Astrocyte of the cerebellum (primary cell): Measurements from ENCODE around the gene GALNTL6.
A peak's percentile ranks its signal among the peaks of the same experiment; 100 is the strongest.

ENCODE experiments used
- DNase-seq: peaks from one replicate; pipeline ENCODE4 v3.0.0-alpha.2; 2011; ENCODE audit warnings: low read depth
- H3K4me3 ChIP-seq: 2 replicates; pipeline ENCODE4 v1.5.1; 2011; ENCODE audit warnings: mild to moderate bottlenecking, low read depth, low read length, moderate library complexity
- in situ Hi-C: cut with HindIII; loops from 2 replicates; pipeline ENCODE4 v1.10.0; 2017; ENCODE audit warnings: low sequenced_read_pairs
- TF ChIP-seq, protein P1 (sequence below): IDR thresholded peaks from 2 replicates; pipeline ENCODE4 v1.5.1; 2012; ENCODE audit warnings: low read length, low read depth, moderate library complexity, mild to moderate bottlenecking; ENCODE audit errors: missing control alignments

GALNTL6 gene

DNA sequence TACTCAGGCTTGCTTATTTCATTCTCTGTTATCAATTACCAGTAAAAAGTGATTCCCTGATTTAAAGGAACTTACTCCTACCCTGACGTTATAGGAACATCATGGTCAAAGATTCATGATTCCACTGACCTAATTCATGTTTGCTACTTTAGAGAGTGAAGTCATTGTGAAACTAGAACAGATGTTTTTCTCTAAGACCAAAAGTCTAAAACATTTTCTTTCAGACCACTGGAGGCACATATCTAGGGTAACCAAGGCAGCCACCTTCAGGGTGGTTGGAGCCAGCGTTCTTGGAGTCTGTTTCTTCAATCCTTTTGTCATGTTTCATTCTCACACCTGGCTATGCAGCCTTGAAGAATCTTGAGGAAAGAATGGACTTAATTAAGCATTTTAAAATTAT lies 77.8 kb downstream of the GALNTL6 start:
- TF ChIP-seq, protein P1, sequence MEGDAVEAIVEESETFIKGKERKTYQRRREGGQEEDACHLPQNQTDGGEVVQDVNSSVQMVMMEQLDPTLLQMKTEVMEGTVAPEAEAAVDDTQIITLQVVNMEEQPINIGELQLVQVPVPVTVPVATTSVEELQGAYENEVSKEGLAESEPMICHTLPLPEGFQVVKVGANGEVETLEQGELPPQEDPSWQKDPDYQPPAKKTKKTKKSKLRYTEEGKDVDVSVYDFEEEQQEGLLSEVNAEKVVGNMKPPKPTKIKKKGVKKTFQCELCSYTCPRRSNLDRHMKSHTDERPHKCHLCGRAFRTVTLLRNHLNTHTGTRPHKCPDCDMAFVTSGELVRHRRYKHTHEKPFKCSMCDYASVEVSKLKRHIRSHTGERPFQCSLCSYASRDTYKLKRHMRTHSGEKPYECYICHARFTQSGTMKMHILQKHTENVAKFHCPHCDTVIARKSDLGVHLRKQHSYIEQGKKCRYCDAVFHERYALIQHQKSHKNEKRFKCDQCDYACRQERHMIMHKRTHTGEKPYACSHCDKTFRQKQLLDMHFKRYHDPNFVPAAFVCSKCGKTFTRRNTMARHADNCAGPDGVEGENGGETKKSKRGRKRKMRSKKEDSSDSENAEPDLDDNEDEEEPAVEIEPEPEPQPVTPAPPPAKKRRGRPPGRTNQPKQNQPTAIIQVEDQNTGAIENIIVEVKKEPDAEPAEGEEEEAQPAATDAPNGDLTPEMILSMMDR = no peak

DNA sequence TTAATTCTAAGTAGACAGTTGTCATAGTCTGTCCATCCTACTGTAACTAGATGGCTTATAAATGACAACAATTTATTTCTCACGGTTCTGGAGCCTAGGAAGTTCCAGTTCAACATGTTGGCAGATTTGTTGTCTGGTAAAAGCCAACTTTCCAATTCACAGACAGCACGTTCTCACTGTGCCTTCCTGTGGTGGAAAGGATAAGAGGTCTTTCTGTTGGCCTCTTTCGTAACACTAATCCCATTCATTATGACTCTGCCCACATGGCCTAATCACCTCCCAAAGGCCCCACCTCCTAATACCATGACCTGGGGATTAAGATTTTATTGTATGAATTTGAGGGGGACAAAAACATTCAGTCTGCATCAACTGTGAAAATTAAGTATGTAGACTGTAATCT lies 83.2 kb downstream of the GALNTL6 start:
- no peak for DNase-seq
- in situ Hi-C loops = no loop called here
- no peak overlapping the region for H3K4me3 ChIP-seq
- TF ChIP-seq, protein P1 = no peak

More for the DNA sequence above, 77.8 kb downstream of the GALNTL6 start:
- no peak for DNase-seq
- no peak overlapping the region for H3K4me3 ChIP-seq
- in situ Hi-C loops = no loop called here

DNA sequence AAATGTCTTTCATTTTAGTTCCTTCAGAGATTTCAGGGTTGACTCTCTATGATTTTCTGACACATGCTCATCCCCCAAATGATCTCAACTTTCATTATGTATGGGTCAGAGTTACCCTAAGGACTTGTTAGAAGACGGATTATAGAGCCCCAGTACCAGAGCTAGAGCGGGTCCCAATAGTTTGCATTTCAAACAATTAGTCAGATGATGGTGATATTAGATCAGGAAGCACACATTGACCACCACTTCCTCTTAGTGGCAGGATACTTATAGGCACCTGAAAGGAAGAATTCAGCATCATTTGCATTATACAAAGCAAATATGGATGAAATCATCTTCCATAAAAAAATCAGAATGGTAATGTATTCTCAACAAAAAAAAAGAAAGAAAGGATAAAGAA lies 106.1 kb downstream of the GALNTL6 start:
- TF ChIP-seq, protein P1 = no peak
- H3K4me3 ChIP-seq = no peak overlapping the region
- in situ Hi-C loops = no loop called here
- DNase-seq = no peak

DNA sequence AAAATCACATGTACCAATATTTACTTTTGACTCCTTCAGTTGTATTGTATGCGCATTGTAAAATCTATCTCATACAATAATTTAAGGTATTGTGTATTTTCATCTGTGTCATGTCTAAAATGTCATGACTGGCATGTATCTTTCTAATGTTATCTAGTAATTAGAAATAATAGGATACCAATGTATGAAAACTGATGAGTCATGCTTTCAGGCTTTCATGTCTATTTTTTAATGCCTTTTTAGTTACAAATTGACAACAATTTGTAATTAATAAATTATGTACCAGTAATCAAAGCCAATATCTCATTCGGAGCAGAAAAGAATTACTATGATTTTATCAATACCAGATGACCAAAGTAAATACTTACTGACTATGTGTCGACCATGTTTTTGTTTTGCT lies 107.7 kb downstream of the GALNTL6 start:
- DNase-seq = no peak
- no peak overlapping the region for H3K4me3 ChIP-seq
- TF ChIP-seq, protein P1 = no peak
- in situ Hi-C loops = no loop called here

DNA sequence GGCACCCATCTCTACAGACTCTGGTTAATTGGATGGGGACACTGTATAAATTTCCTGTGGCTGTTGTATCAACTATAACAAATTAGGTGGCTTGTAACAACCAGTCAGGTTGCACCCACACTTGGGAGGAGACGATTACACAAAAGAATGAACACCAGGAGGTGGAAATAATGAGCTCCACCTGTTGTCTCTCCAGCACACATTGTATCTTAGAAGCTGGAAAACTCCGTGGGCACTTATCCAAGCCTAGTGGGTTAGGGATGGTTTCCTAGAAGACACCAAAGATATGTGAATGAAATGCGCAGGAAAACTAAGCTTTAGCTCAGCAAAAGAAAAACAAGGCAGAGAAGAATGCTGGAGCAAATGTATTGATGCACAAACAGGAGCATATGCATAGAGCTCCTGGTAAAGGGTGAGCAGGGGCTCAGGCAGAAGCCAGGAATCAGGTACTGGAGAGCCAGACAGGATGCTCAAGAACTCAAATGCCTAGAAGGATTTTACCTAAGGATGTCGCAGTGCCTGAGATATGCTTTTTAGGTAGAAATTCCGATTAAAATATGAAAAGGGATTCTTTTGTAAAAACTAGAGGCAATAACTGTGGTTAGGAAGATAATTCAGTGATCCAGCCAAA lies 111.7 kb downstream of the GALNTL6 start:
- in situ Hi-C loops = no loop called here
- peak; percentile 52 for DNase-seq
- TF ChIP-seq, protein P1 = no peak
- H3K4me3 ChIP-seq = no peak overlapping the region

DNA sequence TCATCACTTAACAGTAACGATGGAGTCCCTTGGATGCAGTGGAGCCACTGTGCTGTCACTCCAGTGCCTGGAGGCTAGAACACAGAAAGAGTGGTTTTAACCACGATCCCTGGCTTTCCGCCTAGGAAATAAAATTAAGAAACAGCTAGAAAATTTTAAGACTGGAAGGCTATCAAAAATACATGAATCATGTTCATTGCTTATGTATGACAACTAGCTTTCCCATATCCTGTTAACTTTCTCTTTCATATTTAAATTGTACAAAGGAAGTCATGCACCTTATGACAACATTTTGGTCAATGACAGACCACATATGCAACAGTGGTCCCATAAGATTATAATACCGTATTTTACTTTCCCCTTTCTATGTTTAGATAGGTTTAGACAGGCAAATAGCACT lies 115.1 kb downstream of the GALNTL6 start:
- peak; percentile 52 for DNase-seq
- TF ChIP-seq, protein P1 = no peak
- no peak overlapping the region for H3K4me3 ChIP-seq
- in situ Hi-C loops = no loop called here

DNA sequence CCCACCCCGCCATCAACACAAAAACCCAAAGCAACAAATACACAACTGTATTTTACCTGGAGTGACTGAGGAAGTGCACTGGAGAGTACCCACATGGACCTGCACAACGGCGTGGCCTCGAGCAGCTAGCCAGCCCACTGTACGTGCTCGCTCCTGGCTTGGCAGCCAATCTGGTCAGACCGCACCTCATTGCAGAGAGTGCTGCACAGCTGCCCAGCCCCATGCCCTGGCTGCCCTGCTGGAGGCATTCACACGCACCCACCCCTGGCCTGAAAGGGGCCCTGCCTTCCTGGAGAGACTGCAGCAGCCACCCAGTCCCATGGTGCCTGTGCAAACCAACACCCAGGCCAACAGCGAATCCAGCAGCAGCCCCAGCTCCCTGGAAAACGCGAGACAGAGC lies 116.3 kb downstream of the GALNTL6 start:
- no peak for DNase-seq
- no peak overlapping the region for H3K4me3 ChIP-seq
- TF ChIP-seq, protein P1 = no peak
- in situ Hi-C loops = no loop called here
